ENCODE data around the gene LRRC74A.

Gene LRRC74A

DNA sequence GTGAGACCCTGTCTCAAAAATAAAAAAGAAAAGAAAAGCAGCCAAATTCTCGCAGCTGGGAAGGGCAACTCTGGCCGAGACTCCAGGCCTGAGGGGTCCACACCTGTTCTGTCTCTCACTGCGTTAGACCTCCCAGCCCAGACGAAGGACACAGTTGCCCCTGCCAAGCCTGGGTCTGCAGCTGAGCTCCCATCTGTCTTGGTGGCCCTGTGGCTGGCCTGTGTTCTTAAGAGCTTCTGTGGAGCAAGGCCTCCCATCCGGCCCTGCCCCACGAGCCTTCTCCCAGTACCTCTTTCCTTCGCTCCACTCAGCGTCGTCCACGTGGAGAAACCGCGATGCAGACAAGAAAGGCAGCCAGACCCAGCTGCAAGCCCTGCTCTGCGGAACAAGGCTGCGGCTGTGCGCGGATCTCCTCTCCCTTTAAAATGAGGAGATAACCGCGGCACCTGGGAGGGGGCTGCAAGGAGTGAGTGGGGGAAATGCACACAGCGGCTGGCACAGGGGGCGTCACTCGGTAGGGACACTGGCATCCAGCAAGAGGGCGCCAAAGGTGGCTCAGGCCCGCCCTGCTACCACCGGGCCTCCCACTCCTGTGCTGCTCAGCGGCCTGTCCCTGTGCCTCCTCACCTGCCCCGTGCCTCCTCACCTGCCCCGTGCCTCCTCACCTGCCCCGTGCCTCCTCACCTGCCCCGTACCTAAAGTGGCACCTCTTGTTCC lies 42.4 kb downstream of the LRRC74A start:
- Histone ChIP-seq H3K27ac (no peak overlapping the region), H3K4me2 (ENCODE audit: low read length) (no peak overlapping the region), H3K79me2 (no peaks in the 10 kb centered on the region), H3K9ac (no peak overlapping the region), H3K27me3 (ENCODE audit: control insufficient read depth, insufficient read depth, low read length) (no peaks in the 10 kb centered on the region), H3K4me1 (peaks cover 11% of the 10 kb centered on the region), H2AFZ (peak overlapping the region; percentile 4), H3K4me3 (ENCODE audit: low read depth, low read length) (no peak overlapping the region), H3K36me3 (ENCODE audit: control insufficient read depth, insufficient read depth, low read length) (no peaks in the 10 kb centered on the region), H3K9me3 (ENCODE audit: control insufficient read depth, low read length) (no peaks in the 10 kb centered on the region)
- TF ChIP-seq, protein P1, sequence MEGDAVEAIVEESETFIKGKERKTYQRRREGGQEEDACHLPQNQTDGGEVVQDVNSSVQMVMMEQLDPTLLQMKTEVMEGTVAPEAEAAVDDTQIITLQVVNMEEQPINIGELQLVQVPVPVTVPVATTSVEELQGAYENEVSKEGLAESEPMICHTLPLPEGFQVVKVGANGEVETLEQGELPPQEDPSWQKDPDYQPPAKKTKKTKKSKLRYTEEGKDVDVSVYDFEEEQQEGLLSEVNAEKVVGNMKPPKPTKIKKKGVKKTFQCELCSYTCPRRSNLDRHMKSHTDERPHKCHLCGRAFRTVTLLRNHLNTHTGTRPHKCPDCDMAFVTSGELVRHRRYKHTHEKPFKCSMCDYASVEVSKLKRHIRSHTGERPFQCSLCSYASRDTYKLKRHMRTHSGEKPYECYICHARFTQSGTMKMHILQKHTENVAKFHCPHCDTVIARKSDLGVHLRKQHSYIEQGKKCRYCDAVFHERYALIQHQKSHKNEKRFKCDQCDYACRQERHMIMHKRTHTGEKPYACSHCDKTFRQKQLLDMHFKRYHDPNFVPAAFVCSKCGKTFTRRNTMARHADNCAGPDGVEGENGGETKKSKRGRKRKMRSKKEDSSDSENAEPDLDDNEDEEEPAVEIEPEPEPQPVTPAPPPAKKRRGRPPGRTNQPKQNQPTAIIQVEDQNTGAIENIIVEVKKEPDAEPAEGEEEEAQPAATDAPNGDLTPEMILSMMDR (IDR thresholded peaks at IDR 0.05): no peak

DNA sequence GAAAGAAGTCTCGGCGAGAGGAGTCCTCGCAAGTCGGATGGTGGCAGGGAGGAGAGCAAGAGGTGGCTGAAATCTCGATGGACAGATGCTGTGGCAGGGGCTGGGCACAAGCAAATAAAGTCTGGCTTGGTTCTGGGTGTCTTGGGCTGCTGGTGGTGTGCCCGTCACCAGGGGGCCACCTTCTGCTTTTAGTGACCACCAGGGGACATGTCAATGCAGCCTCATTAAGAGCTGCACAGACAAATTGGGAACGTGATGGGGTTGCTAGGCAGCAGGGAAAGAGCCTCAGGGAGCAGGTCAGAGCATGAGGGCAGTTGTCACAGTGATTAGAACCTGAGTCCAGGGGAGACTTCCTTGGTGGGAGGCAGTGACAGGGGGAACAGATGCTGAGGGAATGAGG lies 44.0 kb downstream of the LRRC74A start:
- TF ChIP-seq, protein P1 (IDR thresholded peaks at IDR 0.05): no peak

DNA sequence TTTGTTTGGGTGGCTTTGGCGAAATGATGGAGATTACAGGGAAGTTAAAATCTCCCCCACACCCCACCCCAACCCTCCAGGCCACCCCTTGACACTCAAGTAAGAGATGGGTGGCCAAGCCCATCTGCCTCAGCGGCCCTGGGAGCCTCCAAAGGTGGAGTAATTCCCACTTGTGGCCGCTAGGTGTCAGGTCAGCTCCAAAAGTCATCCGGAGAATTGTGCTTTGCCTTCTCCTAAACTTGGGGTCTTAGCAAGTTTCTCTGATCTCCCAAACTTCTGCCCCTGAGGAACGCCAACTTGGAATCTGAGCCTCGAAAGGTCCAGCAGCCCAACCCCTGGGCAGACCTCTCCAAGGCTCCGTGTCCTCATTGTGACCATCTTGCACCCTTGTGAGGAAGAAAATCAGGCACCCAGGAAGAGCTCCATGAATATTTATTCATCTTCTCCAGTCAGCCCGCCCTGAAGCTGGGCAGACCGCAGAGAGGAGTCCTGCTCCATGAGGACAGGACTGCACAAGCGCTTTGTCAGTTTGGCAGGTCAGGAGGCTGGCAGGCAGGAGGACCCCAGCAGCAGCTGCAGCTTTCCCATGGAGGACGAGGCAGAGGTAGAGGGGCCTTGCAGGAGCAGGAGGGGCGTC lies 46.7 kb downstream of the LRRC74A start:
- Histone ChIP-seq H3K9me3 (ENCODE audit: control insufficient read depth, low read length) (no peaks in the 10 kb centered on the region), H3K27ac (no peak overlapping the region), H3K4me3 (ENCODE audit: low read depth, low read length) (no peak overlapping the region), H2AFZ (peak overlapping the region; percentile 5), H3K4me1 (peaks cover 4% of the 10 kb centered on the region), H3K27me3 (ENCODE audit: control insufficient read depth, insufficient read depth, low read length) (no peaks in the 10 kb centered on the region), H3K36me3 (ENCODE audit: control insufficient read depth, insufficient read depth, low read length) (no peaks in the 10 kb centered on the region), H3K79me2 (no peaks in the 10 kb centered on the region), H3K9ac (no peak overlapping the region), H3K4me2 (ENCODE audit: low read length) (no peak overlapping the region)
- TF ChIP-seq, protein P1 (IDR thresholded peaks at IDR 0.05): peak; percentile 86

More for the DNA sequence above, 44.0 kb downstream of the LRRC74A start:
- H3K27me3 ChIP-seq (ENCODE audit: control insufficient read depth, insufficient read depth, low read length): no peaks in the 10 kb centered on the region
- H3K4me1 ChIP-seq: peaks cover 11% of the 10 kb centered on the region
- no peak overlapping the region for H2AFZ ChIP-seq
- H3K4me2 ChIP-seq (ENCODE audit: low read length): no peak overlapping the region
- no peak overlapping the region for H3K9ac ChIP-seq
- no peaks in the 10 kb centered on the region for H3K79me2 ChIP-seq
- no peak overlapping the region for H3K4me3 ChIP-seq (ENCODE audit: low read depth, low read length)
- H3K27ac ChIP-seq: no peak overlapping the region
- H3K9me3 ChIP-seq (ENCODE audit: control insufficient read depth, low read length): no peaks in the 10 kb centered on the region
- H3K36me3 ChIP-seq (ENCODE audit: control insufficient read depth, insufficient read depth, low read length): no peaks in the 10 kb centered on the region

DNA sequence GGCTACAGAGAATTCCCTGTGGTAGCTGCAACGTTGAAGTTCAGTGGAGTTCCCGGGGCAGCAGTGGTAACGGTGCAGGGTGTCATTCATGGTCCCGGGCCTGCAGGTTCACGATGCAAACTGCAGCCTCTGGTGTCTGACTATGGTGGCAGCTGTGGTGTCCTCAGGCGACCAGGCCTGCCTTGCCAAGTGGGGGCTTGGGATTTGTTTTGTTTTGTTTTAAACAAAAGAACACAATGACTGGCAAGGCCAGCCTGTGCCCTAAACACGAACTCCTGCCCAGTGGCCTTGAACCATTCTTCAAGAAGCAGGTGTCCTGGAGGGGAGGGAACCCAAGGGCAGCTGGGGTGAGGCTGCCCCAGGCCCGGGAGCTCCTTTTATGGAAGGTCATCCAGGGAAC lies 48.5 kb downstream of the LRRC74A start:
- TF ChIP-seq, protein P1 (IDR thresholded peaks at IDR 0.05): no peak
- no peaks in the 10 kb centered on the region for H3K79me2 ChIP-seq

More for the DNA sequence above, 48.5 kb downstream of the LRRC74A start:
- Histone ChIP-seq H3K36me3 (ENCODE audit: control insufficient read depth, insufficient read depth, low read length) (no peaks in the 10 kb centered on the region), H3K27me3 (ENCODE audit: control insufficient read depth, insufficient read depth, low read length) (no peaks in the 10 kb centered on the region), H3K4me3 (ENCODE audit: low read depth, low read length) (no peak overlapping the region), H2AFZ (no peak overlapping the region), H3K4me1 (no peaks in the 10 kb centered on the region), H3K9me3 (ENCODE audit: control insufficient read depth, low read length) (no peaks in the 10 kb centered on the region), H3K4me2 (ENCODE audit: low read length) (no peak overlapping the region), H3K27ac (no peak overlapping the region), H3K9ac (no peak overlapping the region)
